GM13976 (cell line): ENCODE results near the gene TSPOAP1.

Experiments used
- DNase-seq: peaks from one replicate; pipeline ENCODE4 v3.0.0; 2012; ENCODE audit warnings: low spot score
- CTCF ChIP-seq: IDR thresholded peaks from 2 replicates; pipeline ENCODE4 v1.5.1; 2012; ENCODE audit warnings: borderline replicate concordance, mild to moderate bottlenecking; ENCODE audit not compliant: insufficient read depth; ENCODE audit errors: extremely low read depth, missing control alignments, control extremely low read depth
- in situ Hi-C: fragments of 300-500 bp; cut with MboI; formaldehyde crosslinking; loops from one replicate; pipeline ENCODE4 v1.12.0; 2022; ENCODE audit warnings: low sequenced_read_pairs, mixed read lengths, inconsistent platforms; ENCODE audit not compliant: unreplicated experiment

Gene TSPOAP1

GRCh38 chr17:58340405-58340876 lies 11.8 kb upstream of the TSPOAP1 start:
- no peak for TF ChIP-seq CTCF
- DNase-seq, result no peak
- in situ Hi-C loops, result no loop called here

- in situ Hi-C loops, result no loop called here
- DNase-seq, result no peak
- TF ChIP-seq CTCF, result no peak
Observed at GRCh38 chr17:58339755-58340404, 11.3 kb upstream of the TSPOAP1 start.

- DNase-seq, result peak; percentile 70
- in situ Hi-C loops, result no loop called here
- TF ChIP-seq CTCF, result no peak
Observed at GRCh38 chr17:58338841-58339754, 10.5 kb upstream of the TSPOAP1 start.

GRCh38 chr17:58338454-58338840 lies 9.9 kb upstream of the TSPOAP1 start:
- DNase-seq, result no peak
- TF ChIP-seq CTCF, result no peak
- in situ Hi-C loops, result no loop called here

- no peak for TF ChIP-seq CTCF
- peak; percentile 83 for DNase-seq
- in situ Hi-C loops, result no loop called here
Observed at GRCh38 chr17:58337600-58338453, 9.2 kb upstream of the TSPOAP1 start.

GRCh38 chr17:58337210-58337599 lies 8.6 kb upstream of the TSPOAP1 start:
- in situ Hi-C loops, result no loop called here
- no peak for DNase-seq

More at GRCh38 chr17:58337210-58337599, 8.6 kb upstream of the TSPOAP1 start:
- TF ChIP-seq CTCF, result no peak
